Endothelial cell of hepatic sinusoid (primary cell): ENCODE data around the gene SMYD3.
"Not testable (repeated sequence)": the region's sequence is repeated elsewhere in the genome, so short reads cannot be mapped to it uniquely, and the experiment has no call there.

Experiments used
- in situ Hi-C: cut with HindIII; loops from 2 replicates; pipeline ENCODE4 v1.10.0; 2017; ENCODE audit warnings: low sequenced_read_pairs

The SMYD3 gene

DNA sequence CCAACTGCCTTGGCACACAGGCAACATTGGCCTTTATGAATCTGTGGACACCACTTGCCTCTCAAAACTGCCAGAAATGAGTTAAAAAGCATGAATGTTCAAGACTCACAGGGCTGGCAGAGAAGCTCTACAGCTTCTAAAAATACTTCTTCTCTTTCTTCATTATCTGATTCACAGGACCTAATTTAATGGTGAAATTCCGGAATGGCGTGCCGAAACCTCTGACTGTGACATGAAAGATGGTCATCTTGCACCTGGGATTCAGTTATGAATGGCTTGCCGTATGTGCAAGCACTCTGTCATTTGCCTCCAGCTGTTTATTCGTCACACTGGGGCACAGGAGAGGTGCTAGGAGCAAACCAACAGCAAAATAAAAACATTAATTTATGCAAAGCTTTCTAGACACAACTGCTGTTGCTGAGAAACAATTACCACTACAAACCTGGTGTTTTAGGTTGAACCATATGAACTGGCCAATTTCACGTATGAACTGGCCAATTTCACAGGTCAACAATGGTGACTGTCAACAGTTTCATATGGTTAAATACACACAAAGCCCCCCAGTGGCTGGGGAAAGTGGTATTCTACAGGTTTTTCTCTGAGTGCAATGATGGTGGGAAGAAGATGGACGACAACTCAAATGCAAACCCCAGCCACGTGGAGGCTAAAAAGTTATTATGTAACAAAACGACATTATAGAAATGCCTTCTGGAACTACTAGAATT, 704.0 kb downstream of the SMYD3 start:
- in situ Hi-C loops: no loop called here

DNA sequence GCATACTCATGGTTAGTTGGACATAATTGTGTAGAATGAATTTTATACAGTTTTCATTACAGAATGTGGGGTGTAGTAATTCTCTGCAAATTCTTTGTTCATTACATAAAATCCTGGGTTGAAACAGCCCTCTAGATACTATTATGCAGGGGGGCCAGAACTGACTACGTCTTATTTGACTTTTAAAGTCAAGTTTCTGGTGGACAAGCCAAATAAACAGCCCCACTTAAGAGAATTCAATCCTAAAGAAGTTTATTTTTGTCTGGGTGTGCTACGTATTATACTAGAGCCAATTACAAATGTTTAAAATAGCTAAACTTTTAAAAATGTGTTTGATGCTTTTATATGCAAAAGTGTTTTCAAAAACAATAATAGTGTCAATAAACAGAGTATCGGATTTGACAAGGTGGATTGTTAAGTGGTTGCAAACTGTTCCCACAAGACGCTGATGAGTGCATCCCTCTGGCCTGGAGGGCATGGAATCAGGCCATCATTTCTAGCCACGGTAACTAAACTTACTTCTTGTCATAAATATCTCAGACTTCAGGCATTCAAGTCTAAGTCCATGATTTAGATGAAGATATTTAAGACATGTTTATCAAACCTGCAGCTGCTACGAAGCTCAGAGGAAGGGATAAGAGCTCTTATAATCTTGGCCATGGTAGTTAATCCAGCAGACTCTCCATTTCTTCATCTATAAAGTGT, 706.0 kb downstream of the SMYD3 start:
- in situ Hi-C loops: no loop called here

- in situ Hi-C loops: loop anchor here (5.0 kb wide), 1 partner anchor 51 kb away; no protein-coding TSS in a partner anchor
These were observed 708.7 kb downstream of the SMYD3 start for GRCh38 chr1:245798349-245798711.

- in situ Hi-C loops: loop anchor here (5.0 kb wide), 1 partner anchor 50 kb away; no protein-coding TSS in a partner anchor
These were observed 709.3 kb downstream of the SMYD3 start for GRCh38 chr1:245797592-245798348.

- in situ Hi-C loops: no loop called here
These were observed 715.4 kb downstream of the SMYD3 start for GRCh38 chr1:245791410-245792312.

DNA sequence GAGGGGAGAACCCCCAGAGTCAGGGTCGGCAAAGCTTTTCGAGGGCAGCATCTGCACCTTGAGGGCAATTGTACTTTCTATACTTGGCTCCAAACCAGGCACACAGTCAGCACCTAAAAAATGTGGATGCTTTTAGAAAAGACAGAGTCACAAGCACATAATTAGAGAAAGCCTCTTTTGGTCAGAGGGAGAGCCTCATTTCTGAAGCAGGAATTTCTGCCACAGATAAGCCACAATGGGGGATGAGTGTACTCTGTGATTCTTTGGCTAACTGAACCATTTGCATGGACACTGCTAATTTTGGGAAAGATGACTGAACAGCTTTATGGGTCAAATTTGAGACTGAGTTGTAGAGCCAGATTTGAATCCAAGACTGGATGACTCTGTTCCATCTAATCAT, 716.6 kb downstream of the SMYD3 start:
- in situ Hi-C loops: no loop called here

DNA sequence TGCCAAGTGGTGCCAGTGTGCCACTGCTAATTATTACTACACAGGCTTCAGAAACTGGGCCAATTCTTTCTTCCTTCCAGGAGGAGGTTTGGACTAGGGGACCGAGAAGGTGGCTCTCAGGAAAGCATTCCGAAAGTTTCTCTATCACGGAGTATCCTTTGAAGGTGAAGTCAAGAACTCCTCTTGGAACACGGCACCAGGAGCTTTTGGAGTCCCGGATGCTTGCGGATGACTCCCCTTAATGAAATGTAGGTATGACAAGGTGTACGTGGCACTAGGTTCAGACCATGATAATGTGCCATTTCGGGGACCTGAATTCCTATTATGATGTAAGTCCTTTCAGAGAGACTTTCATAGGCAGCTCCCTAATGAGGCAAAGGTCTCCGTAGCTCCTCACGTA, 718.2 kb downstream of the SMYD3 start:
- in situ Hi-C loops: no loop called here

- in situ Hi-C loops: no loop called here
These were observed 718.8 kb downstream of the SMYD3 start for GRCh38 chr1:245788269-245788668.

DNA sequence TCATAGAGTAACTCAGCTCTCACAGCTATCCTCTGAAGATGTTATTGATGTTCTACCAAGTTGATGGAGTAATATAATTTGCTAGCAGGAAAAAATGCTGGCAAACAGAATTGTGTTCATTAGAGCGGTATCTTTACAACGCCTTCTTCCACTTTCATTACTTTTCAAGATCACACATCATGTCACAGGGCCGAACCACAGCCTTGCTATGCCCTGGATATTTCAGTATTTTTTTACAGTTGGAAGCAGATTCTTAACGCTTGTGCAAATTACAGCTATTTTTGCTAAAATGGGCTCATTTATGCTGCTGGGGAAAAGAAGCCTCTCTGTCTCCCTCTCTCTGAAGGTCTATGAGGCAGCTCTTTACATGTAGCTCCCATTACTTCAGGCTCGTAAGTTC, 720.1 kb downstream of the SMYD3 start:
- in situ Hi-C loops: no loop called here

GRCh38 chr1:245779797-245780755, 727.0 kb downstream of the SMYD3 start:
- in situ Hi-C loops: no loop called here

DNA sequence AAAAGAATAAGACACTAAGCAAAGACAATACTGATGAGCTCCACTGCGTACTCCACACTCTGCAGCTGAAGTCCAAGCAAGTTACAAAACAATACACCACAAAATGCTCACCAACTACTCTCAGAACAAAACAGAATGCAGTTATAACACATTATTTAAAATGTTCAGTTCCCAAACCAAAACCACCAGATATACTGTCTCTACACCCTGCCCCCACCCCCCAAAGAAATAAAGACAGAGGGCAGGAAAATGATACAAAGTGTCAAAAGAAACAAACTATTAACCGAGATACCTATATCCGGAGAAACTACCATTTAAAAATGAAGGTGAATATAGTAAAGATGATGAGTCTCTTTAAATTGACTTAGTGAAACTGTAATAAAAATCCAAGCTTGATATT, 729.3 kb downstream of the SMYD3 start:
- in situ Hi-C loops: no loop called here

DNA sequence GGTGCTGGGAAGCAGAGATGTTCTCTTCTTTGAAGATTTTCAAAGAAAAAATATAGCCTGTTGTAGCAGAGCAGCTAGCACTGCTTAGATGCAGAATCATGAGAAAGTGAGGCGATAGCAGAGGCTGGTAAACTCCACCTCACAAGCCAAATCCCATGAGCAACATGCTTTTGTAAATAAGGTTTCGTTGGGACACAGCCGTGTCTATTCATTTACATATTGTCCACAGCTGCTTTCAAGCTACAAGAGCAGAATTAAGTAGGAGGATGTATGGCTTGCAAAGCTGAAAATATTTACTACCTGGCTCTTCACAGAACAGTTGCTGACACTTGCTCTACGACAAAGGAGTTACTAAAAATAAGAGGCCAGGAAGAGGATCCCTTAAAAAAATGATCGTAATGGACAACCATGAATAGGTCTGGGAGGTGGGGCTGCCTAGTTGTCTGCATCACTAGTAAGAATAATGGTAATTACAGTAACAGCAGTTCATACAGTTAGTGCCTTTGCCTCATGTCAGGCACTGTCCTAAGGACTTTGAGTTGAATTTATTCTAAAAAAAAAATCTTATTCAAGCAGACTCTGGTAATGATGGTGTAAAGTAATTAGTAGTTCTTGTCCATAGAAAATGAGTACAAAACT, 730.3 kb downstream of the SMYD3 start:
- in situ Hi-C loops: no loop called here

DNA sequence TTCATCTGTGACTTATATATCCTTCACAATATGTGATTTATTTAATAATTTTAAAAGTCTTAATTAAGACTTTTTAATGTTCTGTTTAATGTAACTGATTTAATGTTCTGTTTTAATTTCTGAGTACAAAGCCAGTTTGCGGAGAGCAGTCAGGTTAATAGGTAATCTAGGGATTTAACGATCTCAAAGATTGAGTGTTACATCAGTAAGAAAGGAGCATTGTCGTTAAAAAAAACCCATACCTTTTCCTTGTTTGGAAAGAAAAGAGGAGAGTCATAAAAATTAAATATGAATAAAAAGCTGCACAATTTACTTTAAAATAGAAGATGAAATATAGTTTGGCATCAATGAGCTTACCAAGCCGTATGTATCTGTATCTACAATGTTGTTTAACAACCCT, 730.9 kb downstream of the SMYD3 start:
- in situ Hi-C loops: no loop called here

DNA sequence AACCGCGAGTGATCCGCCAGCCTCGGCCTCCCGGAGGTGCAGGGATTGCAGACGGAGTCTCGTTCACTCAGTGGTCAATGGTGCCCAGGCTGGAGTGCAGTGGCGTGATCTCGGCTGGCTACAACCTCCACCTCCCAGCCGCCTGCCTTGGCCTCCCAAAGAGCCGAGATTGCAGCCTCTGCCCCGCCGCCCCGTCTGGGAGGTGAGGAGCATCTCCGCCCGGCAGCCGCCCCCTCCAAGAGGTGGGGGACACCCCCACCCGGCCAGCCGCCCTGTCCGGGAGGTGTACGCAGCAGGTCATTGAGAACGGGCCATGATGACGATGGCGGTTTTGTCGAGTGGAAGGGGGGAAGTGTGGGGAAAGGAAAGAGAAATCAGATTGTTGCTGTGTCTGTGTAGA, 732.1 kb downstream of the SMYD3 start:
- in situ Hi-C loops: not testable (repeated sequence)

- in situ Hi-C loops: no loop called here
These were observed 732.9 kb downstream of the SMYD3 start for GRCh38 chr1:245774196-245774595.

DNA sequence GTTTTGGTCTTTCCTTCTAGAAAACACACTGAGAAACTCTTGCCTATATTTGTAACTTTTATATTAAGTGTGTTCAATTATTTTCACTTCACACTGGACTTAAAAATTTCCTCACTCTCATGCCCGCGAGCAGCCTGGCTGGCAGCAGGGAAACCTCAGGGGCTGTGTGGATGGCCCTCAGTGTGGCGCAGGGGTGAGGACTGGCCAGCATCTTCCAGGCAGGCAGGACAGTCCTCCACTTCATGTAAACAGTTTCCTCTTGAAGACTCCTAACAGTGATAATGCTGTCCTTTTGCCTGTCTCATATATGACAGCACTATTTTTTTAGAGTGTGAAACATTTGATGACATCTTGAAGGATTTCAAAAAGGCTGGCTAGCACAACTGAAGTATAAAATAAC, 733.7 kb downstream of the SMYD3 start:
- in situ Hi-C loops: no loop called here

GRCh38 chr1:245772739-245773138, 734.3 kb downstream of the SMYD3 start:
- in situ Hi-C loops: no loop called here

- in situ Hi-C loops: no loop called here
These were observed 734.8 kb downstream of the SMYD3 start for GRCh38 chr1:245772325-245772724.
